MM.1S (cell line): Measurements from ENCODE around the gene BRD4.

ENCODE experiments used
- DNase-seq: peaks from one replicate; pipeline ENCODE4 v3.0.0-alpha.2; 2015
- H2AFZ ChIP-seq: fragments of 300-600 bp; sonication (generic); 2 replicates; pipeline ENCODE4 v1.6.0; 2016; ENCODE audit warnings: antibody characterized with exemption, low read length
- H3F3A ChIP-seq: fragments of 300-600 bp; sonication (generic); 2 replicates; pipeline ENCODE4 v1.6.1; 2016; ENCODE audit warnings: mild to moderate bottlenecking, antibody characterized with exemption, low read length, moderate library complexity, mixed read lengths; ENCODE audit not compliant: insufficient read depth
- H3K27ac ChIP-seq: fragments of 300-600 bp; sonication (generic); 2 replicates; pipeline ENCODE4 v1.5.1; 2016; ENCODE audit warnings: mild to moderate bottlenecking, low read length
- H3K27me3 ChIP-seq: fragments of 300-600 bp; sonication (generic); replicated peaks from 2 replicates; pipeline ENCODE4 v1.6.0; 2016; ENCODE audit warnings: low read length; ENCODE audit not compliant: insufficient read depth
- H3K36me3 ChIP-seq: fragments of 300-600 bp; sonication (generic); replicated peaks from 2 replicates; pipeline ENCODE4 v1.6.1; 2016; ENCODE audit warnings: mild to moderate bottlenecking, low read length, mixed read lengths; ENCODE audit not compliant: insufficient read depth
- H3K4me1 ChIP-seq: fragments of 300-600 bp; sonication (generic); 2 replicates; pipeline ENCODE4 v1.6.1; 2016; ENCODE audit warnings: low read length, mixed read lengths
- H3K4me2 ChIP-seq: fragments of 300-600 bp; sonication (generic); 2 replicates; pipeline ENCODE4 v1.6.0; 2016; ENCODE audit warnings: low read depth, low read length
- H3K4me3 ChIP-seq: fragments of 300-600 bp; sonication (generic); 2 replicates; pipeline ENCODE4 v1.5.1; 2016; ENCODE audit warnings: low read length, mixed read lengths
- H3K79me2 ChIP-seq: fragments of 300-600 bp; sonication (generic); 2 replicates; pipeline ENCODE4 v1.6.1; 2016; ENCODE audit warnings: mixed run types, low read length, mixed read lengths
- H3K9ac ChIP-seq: fragments of 300-600 bp; sonication (generic); 2 replicates; pipeline ENCODE4 v1.6.1; 2016; ENCODE audit warnings: low read length, mixed read lengths
- H3K9me2 ChIP-seq: fragments of 300-600 bp; sonication (generic); replicated peaks from 2 replicates; pipeline ENCODE4 v1.6.1; 2016; ENCODE audit warnings: mild to moderate bottlenecking, low read length, mixed read lengths; ENCODE audit not compliant: insufficient read depth
- H3K9me3 ChIP-seq: fragments of 300-600 bp; sonication (generic); replicated peaks from 2 replicates; pipeline ENCODE4 v1.6.1; 2016; ENCODE audit warnings: mild to moderate bottlenecking, low read length, mixed read lengths; ENCODE audit not compliant: insufficient read depth
- H4K20me1 ChIP-seq: fragments of 300-600 bp; sonication (generic); 2 replicates; pipeline ENCODE4 v1.6.1; 2016; ENCODE audit warnings: mild to moderate bottlenecking, low read length, moderate library complexity, mixed read lengths; ENCODE audit not compliant: insufficient read depth
- EZH2 ChIP-seq: fragments of 300-600 bp; sonication (generic); optimal IDR thresholded peaks from 2 replicates; pipeline ENCODE3; 2017; ENCODE audit warnings: low read depth, mild to moderate bottlenecking, antibody characterized with exemption, low read length, mixed read lengths
- EZH2phosphoT487 ChIP-seq: fragments of 300-600 bp; sonication (generic); IDR thresholded peaks from 2 replicates; pipeline ENCODE4 v1.6.1; 2018; ENCODE audit warnings: antibody characterized with exemption, low read length
- TF ChIP-seq, protein P1 (sequence below): fragments of 300-600 bp; sonication (generic); IDR thresholded peaks from 2 replicates; pipeline ENCODE4 v1.5.1; 2016; ENCODE audit warnings: antibody characterized with exemption, low read length, mixed read lengths

Gene BRD4

DNA sequence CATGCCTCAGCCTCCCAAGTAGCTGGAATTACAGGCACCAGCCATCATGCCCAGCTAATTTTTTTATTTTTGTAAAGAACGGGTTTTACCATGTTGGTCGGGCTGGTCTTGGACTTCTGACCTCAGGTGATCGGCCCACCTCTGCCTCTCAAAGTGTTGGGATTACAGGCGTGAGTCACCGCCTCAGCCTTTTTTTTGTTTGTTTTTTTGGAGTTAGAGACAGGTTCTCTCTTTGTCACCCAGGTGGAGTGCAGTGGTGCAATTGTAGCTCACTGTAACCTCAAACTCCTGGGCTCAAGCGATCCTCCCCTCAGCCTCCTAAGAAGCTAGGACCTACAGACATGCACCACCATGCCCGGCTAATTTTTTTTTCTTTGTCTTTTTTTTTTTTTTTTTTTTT is 116.0 kb downstream of the BRD4 start:
- no peak overlapping the region for H2AFZ ChIP-seq
- no peaks in the 10 kb centered on the region for H3K4me1 ChIP-seq
- TF ChIP-seq EZH2phosphoT487 (no peak), EZH2 (no peak)
- TF ChIP-seq, protein P1, sequence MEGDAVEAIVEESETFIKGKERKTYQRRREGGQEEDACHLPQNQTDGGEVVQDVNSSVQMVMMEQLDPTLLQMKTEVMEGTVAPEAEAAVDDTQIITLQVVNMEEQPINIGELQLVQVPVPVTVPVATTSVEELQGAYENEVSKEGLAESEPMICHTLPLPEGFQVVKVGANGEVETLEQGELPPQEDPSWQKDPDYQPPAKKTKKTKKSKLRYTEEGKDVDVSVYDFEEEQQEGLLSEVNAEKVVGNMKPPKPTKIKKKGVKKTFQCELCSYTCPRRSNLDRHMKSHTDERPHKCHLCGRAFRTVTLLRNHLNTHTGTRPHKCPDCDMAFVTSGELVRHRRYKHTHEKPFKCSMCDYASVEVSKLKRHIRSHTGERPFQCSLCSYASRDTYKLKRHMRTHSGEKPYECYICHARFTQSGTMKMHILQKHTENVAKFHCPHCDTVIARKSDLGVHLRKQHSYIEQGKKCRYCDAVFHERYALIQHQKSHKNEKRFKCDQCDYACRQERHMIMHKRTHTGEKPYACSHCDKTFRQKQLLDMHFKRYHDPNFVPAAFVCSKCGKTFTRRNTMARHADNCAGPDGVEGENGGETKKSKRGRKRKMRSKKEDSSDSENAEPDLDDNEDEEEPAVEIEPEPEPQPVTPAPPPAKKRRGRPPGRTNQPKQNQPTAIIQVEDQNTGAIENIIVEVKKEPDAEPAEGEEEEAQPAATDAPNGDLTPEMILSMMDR = no peak
- no peaks in the 10 kb centered on the region for H3K36me3 ChIP-seq
- H3K9me3 ChIP-seq = no peaks in the 10 kb centered on the region
- H3K27me3 ChIP-seq = peaks cover 69% of the 10 kb centered on the region
- no peaks in the 10 kb centered on the region for H3K79me2 ChIP-seq
- H4K20me1 ChIP-seq = no peaks in the 10 kb centered on the region
- no peak overlapping the region for H3K4me2 ChIP-seq
- no peaks in the 10 kb centered on the region for H3K9me2 ChIP-seq
- no peak for DNase-seq
- no peak overlapping the region for H3K4me3 ChIP-seq
- H3K9ac ChIP-seq = no peak overlapping the region
- H3K27ac ChIP-seq = no peak overlapping the region
- H3F3A ChIP-seq = no peaks in the 10 kb centered on the region

DNA sequence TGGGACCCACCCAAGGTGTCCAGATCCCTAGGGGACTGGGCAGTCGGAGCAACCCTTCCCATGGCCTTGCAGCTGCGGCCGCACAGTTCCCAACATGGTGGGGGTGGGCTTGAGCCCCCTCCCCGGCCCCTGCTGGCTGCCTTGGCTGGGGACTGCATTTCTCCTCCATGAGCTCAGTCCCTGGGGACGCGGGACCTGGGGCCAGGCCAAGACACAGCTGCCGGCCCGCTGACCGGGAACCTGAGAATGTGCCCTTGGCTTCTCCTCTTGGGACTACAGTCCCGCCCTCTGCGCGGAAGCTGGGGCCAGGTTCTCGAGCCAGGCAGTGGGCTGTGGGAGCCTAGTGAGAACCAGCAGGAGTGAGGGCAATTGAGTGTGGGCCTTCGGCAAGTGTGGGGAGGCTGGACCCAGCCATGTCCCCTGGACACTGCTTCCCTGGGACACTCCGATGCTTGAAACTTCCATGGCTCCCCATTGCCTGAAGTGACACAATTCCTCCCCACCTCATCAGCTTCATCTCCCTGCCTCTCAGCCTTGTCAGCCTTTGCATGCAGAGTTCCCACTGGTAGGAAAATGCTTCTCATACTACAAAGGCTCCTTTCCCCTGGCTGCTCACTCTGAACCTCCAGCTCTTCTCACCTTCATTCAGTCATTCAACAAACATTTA is 118.5 kb downstream of the BRD4 start:
- Histone ChIP-seq H3K27me3 (peaks cover 54% of the 10 kb centered on the region), H3K9me2 (no peaks in the 10 kb centered on the region), H3K4me1 (no peaks in the 10 kb centered on the region), H3K36me3 (no peaks in the 10 kb centered on the region), H3K4me3 (no peak overlapping the region), H3K4me2 (no peak overlapping the region), H2AFZ (no peak overlapping the region), H3F3A (no peaks in the 10 kb centered on the region), H4K20me1 (no peaks in the 10 kb centered on the region), H3K79me2 (no peaks in the 10 kb centered on the region), H3K9ac (no peak overlapping the region), H3K27ac (no peak overlapping the region), H3K9me3 (no peaks in the 10 kb centered on the region)
- TF ChIP-seq EZH2 = no peak
- TF ChIP-seq EZH2phosphoT487 = no peak
- DNase-seq = no peak

DNA sequence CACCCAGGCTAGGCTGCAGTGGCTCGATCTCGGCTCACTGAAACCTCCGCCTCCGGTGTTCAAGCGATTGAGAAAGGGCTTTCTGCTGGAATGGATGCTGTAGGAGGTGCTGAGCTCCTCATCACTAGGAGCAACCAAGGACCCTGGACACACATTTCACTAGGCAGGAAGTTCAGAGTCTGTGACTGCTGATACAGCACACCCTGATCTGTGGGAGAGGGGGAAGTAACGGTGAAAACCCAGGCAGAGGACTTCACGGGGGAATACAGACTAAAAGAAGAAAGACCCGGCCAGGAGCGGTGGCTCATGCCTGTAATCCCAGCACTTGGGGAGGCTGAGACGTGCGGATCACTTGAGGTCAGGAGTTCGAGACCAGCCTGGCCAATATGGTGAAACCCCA is 119.6 kb downstream of the BRD4 start:
- no peaks in the 10 kb centered on the region for H3K4me1 ChIP-seq
- TF ChIP-seq EZH2phosphoT487 = no peak
- TF ChIP-seq, protein P1 = no peak
- TF ChIP-seq EZH2 = no peak
- no peak overlapping the region for H3K4me2 ChIP-seq

DNA sequence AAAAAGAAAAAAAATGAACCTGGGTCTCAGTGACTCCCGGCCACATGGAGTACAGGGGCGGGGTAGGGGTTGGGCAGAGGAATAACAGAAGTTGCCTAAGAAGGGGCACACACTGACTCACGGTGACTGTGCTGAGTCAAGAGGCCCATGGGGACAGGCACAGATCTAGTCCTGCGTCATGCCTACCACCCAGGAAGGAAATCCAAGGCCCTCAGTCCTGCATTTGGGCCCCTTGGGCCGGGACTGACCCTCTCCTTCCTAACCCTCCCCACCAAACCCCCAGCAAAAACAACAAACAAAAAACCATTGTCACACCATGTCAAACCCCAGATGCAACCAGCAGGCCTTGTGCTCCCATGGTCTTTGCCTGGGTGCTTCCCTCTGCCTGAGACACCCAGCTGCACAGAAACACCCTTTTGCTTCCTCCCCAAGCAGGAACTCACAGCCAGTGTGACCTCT is 122.0 kb downstream of the BRD4 start:
- Histone ChIP-seq H3K27ac (no peak overlapping the region), H3K9ac (no peak overlapping the region), H3K9me2 (no peaks in the 10 kb centered on the region), H3K27me3 (peaks cover 53% of the 10 kb centered on the region), H2AFZ (no peak overlapping the region), H3F3A (no peaks in the 10 kb centered on the region), H3K4me2 (no peak overlapping the region), H3K36me3 (no peaks in the 10 kb centered on the region), H3K79me2 (no peaks in the 10 kb centered on the region), H3K9me3 (no peaks in the 10 kb centered on the region), H3K4me3 (no peak overlapping the region), H4K20me1 (no peaks in the 10 kb centered on the region), H3K4me1 (no peaks in the 10 kb centered on the region)
- no peak for DNase-seq
- TF ChIP-seq EZH2 = no peak
- no peak for TF ChIP-seq EZH2phosphoT487
- TF ChIP-seq, protein P1 = no peak

More for the DNA sequence above, 119.6 kb downstream of the BRD4 start:
- H3F3A ChIP-seq = no peaks in the 10 kb centered on the region
- no peak overlapping the region for H3K27ac ChIP-seq
- H3K36me3 ChIP-seq = no peaks in the 10 kb centered on the region
- H3K9ac ChIP-seq = no peak overlapping the region
- H3K4me3 ChIP-seq = no peak overlapping the region
- H3K9me3 ChIP-seq = no peaks in the 10 kb centered on the region
- H3K9me2 ChIP-seq = no peaks in the 10 kb centered on the region
- no peak for DNase-seq
- no peaks in the 10 kb centered on the region for H4K20me1 ChIP-seq
- peaks cover 53% of the 10 kb centered on the region for H3K27me3 ChIP-seq
- no peak overlapping the region for H2AFZ ChIP-seq
- no peaks in the 10 kb centered on the region for H3K79me2 ChIP-seq
